Measurements from ENCODE around the gene ZC3H10. TPM values are rescaled to one million over a fixed set of nuclear protein-coding genes. Genes with fewer than 3 reads are reported as not detected.
A peak's percentile ranks its signal among the peaks of the same experiment; 100 is the strongest.

Gene ZC3H10
- total RNA-seq, 2 experiments from 2014 or later = 8.0 to 10.3 TPM

DNA sequence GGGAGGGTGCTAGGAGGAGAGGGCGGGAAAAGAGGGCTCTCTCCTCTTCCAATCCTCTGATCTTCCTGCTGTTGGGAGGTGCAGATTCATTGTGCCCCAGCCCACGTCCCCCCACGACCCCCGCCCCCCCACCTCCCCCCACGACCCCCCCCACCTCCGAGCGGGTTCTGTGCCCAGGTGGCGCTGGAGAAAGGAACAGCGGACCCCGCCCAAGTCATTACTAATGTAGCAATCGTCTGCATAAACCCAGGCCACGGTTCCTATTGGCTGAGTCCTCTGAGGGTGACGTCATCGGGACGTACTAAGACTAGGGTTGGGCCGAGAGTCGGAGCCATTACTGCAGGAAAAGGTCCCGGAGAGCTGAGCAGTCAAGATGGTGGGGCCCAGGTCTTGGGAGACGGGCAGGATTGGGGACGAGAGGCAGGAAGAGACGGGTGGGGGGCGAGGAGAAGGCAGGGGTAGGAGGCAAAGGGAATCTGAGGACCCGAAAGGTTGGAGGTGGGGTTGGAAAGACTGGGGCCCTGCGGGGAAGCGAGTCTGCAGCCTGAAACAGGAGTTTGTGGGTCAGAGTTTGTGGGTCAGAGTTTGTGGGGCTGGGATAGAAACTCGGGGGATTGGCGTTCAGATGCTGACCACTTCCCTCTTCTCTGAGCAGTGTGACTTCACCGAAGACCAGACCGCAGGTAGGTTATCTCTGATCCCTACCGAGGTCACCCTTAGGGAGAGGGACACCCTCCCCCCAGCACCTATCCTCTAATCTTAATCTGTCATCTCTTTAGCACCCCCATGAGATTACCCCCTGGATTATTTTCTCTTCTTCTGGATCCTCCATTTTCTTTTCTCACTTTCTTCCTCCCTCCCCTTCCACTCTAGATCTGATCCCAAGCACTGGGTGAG lies 40.2 kb downstream of the ZC3H10 start, which contains the start of gene MYL6:
Gene MYL6, plus strand, starts transcription at position 331 of the 897 bp plus-strand sequence. Its CDS starts 43 bp downstream, at position 374.
- ChIA-PET POLR2A (interaction anchor here (0.6 to 9.2 kb wide), 23 partner anchors 9 to 478 kb away, joined by 3 to 178 read pairs (median 6); partner anchors contain the start of genes ESYT1, MYL6B, PA2G4 and PYM1), CTCF (interaction anchor here (0.6 to 7.2 kb wide), 8 partner anchors 22 to 202 kb away, joined by 3 to 86 read pairs (median 4); partner anchors contain the start of genes ESYT1, PA2G4, RNF41 and SMARCC2)
- no peaks in the 10 kb centered on the region for H3K27me3 Mint-ChIP-seq
- no peaks in the 10 kb centered on the region for H3K9me3 Mint-ChIP-seq
- peaks cover 59% of the 10 kb centered on the region for H3K4me1 Mint-ChIP-seq
- peak within 1 kb of the TSS; percentile 91 for H3K4me3 Mint-ChIP-seq
- DNase-seq = peak; percentile 94
- peaks cover 65% of the 10 kb centered on the region for H3K36me3 Mint-ChIP-seq (ENCODE audit: low read depth)
- peak within 1 kb of the TSS; percentile 90 for H3K27ac Mint-ChIP-seq

DNA sequence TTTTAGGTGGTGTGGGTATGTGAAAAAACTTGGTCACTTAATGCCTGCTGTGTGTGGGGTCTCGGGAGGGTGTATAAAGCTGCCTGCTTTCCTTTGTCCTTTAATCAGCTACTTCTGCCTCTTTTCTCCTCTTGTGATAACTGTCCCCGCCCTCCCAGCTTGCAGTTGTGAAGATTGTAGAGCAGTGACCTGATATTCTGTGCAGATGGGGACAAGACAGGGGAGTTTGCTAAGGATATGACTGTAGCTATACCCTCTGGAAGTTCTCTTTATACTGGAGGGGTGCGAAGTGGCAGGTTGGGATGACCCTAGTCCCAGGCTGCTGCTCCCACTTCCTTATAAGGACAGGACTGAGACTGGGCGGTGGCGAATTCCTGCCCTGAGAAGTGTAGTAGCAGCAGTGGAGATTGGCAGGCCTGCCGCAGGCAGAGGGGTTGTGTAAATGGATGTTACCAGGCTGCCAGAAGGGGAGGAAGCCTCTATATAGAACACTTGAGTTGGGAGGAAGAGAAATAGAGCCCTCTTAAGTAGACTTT lies 40.9 kb downstream of the ZC3H10 start:
- DNase-seq = peak; percentile 39
- peaks cover 72% of the 10 kb centered on the region for H3K36me3 Mint-ChIP-seq (ENCODE audit: low read depth)

DNA sequence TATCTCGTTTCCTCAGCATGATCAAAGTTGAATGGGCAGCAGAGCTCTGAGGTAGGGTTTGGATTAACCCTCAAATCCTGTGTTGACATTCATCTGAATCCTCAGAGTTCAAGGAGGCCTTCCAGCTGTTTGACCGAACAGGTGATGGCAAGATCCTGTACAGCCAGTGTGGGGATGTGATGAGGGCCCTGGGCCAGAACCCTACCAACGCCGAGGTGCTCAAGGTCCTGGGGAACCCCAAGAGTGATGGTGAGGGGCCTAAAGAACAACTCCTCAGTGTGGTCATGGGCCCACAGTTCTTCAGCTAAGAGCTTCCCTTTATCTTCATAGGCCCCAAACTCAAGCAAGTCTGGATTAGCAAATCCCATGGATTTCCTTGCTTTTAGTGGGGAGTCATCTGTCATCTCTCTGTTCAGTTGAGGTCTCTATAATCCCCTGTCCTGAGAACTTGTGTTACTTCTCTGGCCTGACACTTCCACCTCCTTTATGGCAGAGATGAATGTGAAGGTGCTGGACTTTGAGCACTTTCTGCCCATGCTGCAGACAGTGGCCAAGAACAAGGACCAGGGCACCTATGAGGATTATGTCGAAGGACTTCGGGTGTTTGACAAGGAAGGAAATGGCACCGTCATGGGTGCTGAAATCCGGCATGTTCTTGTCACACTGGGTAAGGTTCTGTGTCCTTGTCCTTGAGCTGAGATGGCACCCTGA lies 41.6 kb downstream of the ZC3H10 start:
- no peaks in the 10 kb centered on the region for H3K9me3 Mint-ChIP-seq
- DNase-seq = no peak
- peak overlapping the region; percentile 90 for H3K27ac Mint-ChIP-seq
- CTCF ChIA-PET = interaction anchor here (1.7 to 7.2 kb wide), 5 partner anchors 29 to 63 kb away, joined by 4 to 86 read pairs (median 32); partner anchors contain the start of genes ESYT1, PA2G4, RNF41 and SMARCC2
- POLR2A ChIA-PET = interaction anchor here (1.0 to 9.2 kb wide), 22 partner anchors 10 to 232 kb away, joined by 3 to 178 read pairs (median 8); partner anchors contain the start of genes ESYT1, MYL6B, PA2G4 and PYM1
- H3K36me3 Mint-ChIP-seq (ENCODE audit: low read depth) = peaks cover 75% of the 10 kb centered on the region
- H3K4me3 Mint-ChIP-seq = peak overlapping the region; percentile 91
- no peaks in the 10 kb centered on the region for H3K27me3 Mint-ChIP-seq
- H3K4me1 Mint-ChIP-seq = peaks cover 53% of the 10 kb centered on the region

More for the DNA sequence above, 40.9 kb downstream of the ZC3H10 start:
- ChIA-PET CTCF (interaction anchor here (0.9 to 7.2 kb wide), 6 partner anchors 30 to 201 kb away, joined by 4 to 86 read pairs (median 18); partner anchors contain the start of genes ESYT1, PA2G4, RNF41 and SMARCC2), POLR2A (interaction anchor here (1.0 to 9.2 kb wide), 22 partner anchors 9 to 478 kb away, joined by 3 to 178 read pairs (median 7); partner anchors contain the start of genes ESYT1, MYL6B, PA2G4 and PYM1)
- Mint-ChIP-seq H3K9me3 (no peaks in the 10 kb centered on the region), H3K27ac (peak overlapping the region; percentile 90), H3K4me1 (peaks cover 57% of the 10 kb centered on the region), H3K27me3 (no peaks in the 10 kb centered on the region), H3K4me3 (peak overlapping the region; percentile 91)

DNA sequence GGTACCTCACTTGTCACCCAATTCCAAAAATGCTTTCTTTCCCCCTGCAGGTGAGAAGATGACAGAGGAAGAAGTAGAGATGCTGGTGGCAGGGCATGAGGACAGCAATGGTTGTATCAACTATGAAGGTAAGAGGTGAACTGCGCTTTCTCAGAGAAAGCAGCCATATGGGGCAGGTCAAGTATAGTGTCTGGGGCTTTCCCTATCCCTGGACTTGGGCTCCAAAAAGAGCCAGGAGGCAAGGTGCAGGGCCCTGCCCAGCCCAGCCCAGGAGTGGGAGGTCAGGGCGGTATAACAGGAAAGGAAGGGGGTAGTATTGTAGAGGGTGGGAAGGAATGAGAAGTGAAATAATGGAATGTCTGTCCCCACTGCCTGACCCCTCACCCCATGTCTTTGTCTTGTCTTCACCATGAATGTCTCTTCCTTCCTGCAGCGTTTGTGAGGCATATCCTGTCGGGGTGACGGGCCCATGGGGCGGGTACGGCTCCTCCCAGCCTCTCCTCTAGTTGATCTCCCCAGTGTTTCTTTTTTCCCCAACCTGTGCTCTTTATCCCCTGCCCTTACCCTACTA lies 42.2 kb downstream of the ZC3H10 start:
- Mint-ChIP-seq H3K27me3 (no peaks in the 10 kb centered on the region), H3K4me3 (peak overlapping the region; percentile 91), H3K9me3 (no peaks in the 10 kb centered on the region), H3K27ac (peak overlapping the region; percentile 90), H3K36me3 (ENCODE audit: low read depth) (peaks cover 76% of the 10 kb centered on the region), H3K4me1 (peaks cover 47% of the 10 kb centered on the region)
- CTCF ChIA-PET = interaction anchor here (1.7 to 7.2 kb wide), 5 partner anchors 29 to 62 kb away, joined by 4 to 86 read pairs (median 32); partner anchors contain the start of genes ESYT1, PA2G4, RNF41 and SMARCC2
- peak; percentile 79 for DNase-seq
- POLR2A ChIA-PET = interaction anchor here (1.1 to 9.2 kb wide), 15 partner anchors 11 to 113 kb away, joined by 4 to 178 read pairs (median 18); partner anchors contain the start of genes ANKRD52, ESYT1, MYL6B and PA2G4

DNA sequence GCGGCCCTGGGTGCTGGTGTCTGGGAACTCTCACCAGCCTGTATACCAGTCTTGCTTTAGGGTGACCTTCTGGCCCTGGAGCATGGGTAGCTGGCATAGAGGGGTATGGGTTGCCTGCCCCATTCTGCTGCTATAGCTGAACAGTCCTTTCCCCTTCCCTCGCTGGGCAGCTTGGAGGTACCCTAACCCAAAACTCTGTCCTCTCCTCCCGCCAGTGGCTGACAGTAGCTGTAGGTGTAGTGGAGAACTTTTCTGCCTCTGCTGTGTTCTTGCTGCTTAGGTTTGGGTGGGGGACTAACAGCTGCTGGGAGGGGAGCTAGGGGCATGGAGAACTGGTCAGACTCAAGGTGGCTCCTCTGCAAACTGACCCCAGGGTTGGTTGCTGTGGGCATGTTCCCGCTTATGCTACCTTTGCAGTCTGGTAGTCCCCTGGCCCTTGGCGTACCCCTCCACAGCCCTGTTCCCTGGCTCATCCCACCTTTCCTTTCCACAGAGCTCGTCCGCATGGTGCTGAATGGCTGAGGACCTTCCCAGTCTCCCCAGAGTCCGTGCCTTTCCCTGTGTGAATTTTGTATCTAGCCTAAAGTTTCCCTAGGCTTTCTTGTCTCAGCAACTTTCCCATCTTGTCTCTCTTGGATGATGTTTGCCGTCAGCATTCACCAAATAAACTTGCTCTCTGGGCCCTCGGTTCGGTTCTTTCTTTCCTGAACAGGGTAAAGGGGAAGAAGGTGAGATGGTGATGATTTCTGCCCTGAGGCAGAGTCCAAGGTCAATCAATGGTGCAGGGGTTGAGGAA lies 43.0 kb downstream of the ZC3H10 start:
- H3K36me3 Mint-ChIP-seq (ENCODE audit: low read depth) = peaks cover 78% of the 10 kb centered on the region
- H3K4me3 Mint-ChIP-seq = peak overlapping the region; percentile 91

DNA sequence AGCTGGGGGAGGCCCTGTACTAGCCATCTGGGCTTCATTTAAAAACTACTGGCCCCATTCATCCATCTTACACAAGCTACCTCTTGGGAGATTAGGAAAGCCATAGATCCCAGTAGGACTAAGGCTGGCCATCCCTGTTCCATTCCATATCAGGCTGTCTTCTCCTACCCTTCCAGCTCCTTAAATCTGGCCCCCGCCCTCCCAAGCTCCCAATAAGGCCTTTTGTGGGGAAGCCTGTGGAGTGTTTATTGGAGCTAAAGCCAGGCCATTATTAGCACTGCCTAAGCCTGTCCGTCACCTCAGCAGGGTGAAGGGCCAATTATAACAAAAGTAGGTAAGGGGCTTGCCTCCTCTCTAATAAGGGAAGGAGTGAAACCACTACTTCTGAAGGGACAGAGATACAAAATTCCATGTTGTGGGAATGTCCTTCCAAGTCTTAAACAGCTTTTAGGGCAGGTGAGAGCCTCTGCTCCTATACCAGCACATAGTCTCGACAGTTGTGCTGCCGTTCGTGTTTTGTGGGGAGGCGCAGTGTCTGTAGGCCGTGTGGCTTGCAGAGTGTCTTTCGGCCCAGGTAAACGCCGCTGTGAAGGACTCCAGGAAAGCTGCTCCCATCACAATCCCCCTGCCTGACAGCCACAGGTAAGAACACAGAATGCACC lies 43.8 kb downstream of the ZC3H10 start:
- CTCF ChIA-PET = interaction anchor here (1.7 to 7.2 kb wide), 4 partner anchors 10 to 43 kb away, joined by 6 to 86 read pairs (median 34); partner anchors contain the start of genes ESYT1, MYL6B, SMARCC2 and ZC3H10
- no peak for DNase-seq
- Mint-ChIP-seq H3K27me3 (no peaks in the 10 kb centered on the region), H3K27ac (peak overlapping the region; percentile 55), H3K4me3 (peak overlapping the region; percentile 91), H3K4me1 (peaks cover 40% of the 10 kb centered on the region), H3K36me3 (ENCODE audit: low read depth) (peaks cover 78% of the 10 kb centered on the region), H3K9me3 (no peaks in the 10 kb centered on the region)
- POLR2A ChIA-PET = interaction anchor here (0.8 to 9.2 kb wide), 20 partner anchors 9 to 474 kb away, joined by 3 to 178 read pairs (median 5); partner anchors contain the start of genes ANKRD52, ESYT1, MYL6B and PA2G4

More for the DNA sequence above, 43.0 kb downstream of the ZC3H10 start:
- no peak for DNase-seq
- peaks cover 40% of the 10 kb centered on the region for H3K4me1 Mint-ChIP-seq
- POLR2A ChIA-PET = interaction anchor here (0.8 to 9.2 kb wide), 18 partner anchors 10 to 187 kb away, joined by 3 to 178 read pairs (median 6); partner anchors contain the start of genes ANKRD52, ESYT1, MYL6B and PA2G4
- peak overlapping the region; percentile 90 for H3K27ac Mint-ChIP-seq
- no peaks in the 10 kb centered on the region for H3K27me3 Mint-ChIP-seq
- CTCF ChIA-PET = interaction anchor here (1.7 to 7.2 kb wide), 4 partner anchors 10 to 42 kb away, joined by 6 to 86 read pairs (median 34); partner anchors contain the start of genes ESYT1, MYL6B, SMARCC2 and ZC3H10
- H3K9me3 Mint-ChIP-seq = no peaks in the 10 kb centered on the region

DNA sequence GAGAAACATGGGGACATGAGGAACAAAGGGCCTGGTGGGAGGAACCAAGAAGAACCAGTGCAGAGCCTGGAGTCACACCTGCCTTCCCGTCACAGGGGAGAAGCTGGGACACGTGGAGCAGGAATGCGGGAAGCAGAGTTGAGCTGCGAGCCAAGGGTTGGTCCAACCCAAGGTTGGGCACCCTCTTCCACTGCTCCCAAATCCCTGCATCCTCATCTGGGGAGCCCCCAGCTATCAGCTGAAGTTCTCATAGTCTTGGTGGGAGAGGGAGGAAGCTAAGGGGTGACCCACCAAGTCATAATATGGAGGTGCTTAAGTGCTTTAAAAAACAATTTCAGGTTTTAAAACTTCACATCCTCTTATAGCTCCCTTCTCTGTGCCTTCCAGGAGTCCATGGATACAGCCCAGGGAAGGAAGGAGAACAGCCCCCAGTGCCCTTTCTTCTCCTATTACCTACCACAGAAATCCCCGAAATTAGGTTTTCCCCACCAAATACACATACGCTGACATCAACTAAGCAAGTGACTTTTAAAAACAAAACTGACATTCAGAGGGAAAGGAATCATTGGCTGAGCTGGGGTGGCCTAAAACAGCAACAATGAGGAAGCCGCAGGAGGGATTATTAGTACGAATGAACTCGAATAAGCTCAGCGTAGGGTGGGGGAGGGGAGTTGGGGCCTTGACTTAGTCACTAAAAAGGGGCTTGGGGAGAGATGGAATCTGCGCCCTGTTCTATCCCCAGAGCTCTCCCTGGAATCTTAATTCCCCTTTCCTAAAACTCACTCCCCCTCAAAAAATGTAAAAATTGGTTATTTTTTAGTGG lies 44.6 kb downstream of the ZC3H10 start:
- H3K27ac Mint-ChIP-seq = peak overlapping the region; percentile 44
- H3K4me3 Mint-ChIP-seq = no peak overlapping the region
- no peaks in the 10 kb centered on the region for H3K9me3 Mint-ChIP-seq
- peaks cover 78% of the 10 kb centered on the region for H3K36me3 Mint-ChIP-seq (ENCODE audit: low read depth)
- no peaks in the 10 kb centered on the region for H3K27me3 Mint-ChIP-seq
- peaks cover 37% of the 10 kb centered on the region for H3K4me1 Mint-ChIP-seq
- ChIA-PET POLR2A (interaction anchor here (1.0 to 9.2 kb wide), 14 partner anchors 8 to 473 kb away, joined by 3 to 178 read pairs (median 7); partner anchors contain the start of genes ESYT1, MYL6B, PA2G4 and SMARCC2), CTCF (interaction anchor here (0.7 to 7.2 kb wide), 7 partner anchors 11 to 45 kb away, joined by 3 to 86 read pairs (median 5); partner anchors contain the start of genes ESYT1, MYL6B, SMARCC2 and ZC3H10)
- DNase-seq = no peak

DNA sequence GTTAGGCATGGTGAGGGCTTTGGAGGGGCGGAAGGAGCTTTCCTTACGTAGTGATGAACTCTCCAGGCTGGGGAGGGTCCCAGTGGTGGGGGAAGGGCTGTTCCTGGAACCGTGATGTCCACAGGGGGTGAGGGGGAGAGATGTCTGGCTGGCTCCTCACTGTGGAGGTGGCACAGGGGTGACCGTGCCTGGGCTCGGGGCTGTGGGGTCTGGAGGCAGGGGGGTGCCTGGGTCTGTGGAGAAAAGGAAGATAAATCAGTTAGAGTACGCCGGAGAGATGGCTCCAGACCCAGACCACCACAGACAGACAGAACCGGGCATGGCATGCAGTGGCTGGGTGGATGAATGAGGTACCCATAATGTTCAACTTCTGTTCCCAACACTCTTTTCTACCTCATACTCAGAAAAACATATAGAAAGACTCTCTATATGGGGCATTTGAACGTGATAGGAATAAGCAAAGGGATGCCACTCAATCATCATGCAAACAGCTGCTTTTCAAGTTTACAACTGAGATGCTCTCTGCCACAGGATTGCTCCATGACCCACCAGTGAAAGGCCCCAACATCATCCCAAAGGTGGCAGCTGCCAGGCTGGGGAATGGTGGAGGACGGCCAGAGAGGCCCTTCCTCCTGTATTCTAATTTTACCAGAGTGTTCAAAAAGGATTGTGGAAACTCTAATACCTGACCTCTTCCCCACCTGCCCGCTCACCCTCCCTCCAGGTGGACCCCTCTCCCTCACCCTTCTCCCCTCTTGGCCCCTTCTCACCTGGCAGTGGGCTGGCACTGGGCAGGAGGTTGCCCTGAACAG lies 45.7 kb downstream of the ZC3H10 start:
- no peaks in the 10 kb centered on the region for H3K9me3 Mint-ChIP-seq
- H3K27ac Mint-ChIP-seq = peak overlapping the region; percentile 40
- peaks cover 39% of the 10 kb centered on the region for H3K4me1 Mint-ChIP-seq
- peaks cover 77% of the 10 kb centered on the region for H3K36me3 Mint-ChIP-seq (ENCODE audit: low read depth)
- ChIA-PET CTCF (interaction anchor here (0.5 to 7.2 kb wide), 6 partner anchors 11 to 101 kb away, joined by 3 to 86 read pairs (median 4); partner anchors contain the start of genes ESYT1, SMARCC2 and ZC3H10), POLR2A (interaction anchor here (1.0 to 9.2 kb wide), 11 partner anchors 9 to 472 kb away, joined by 3 to 178 read pairs (median 9); partner anchors contain the start of genes ESYT1, MYL6B, PA2G4 and SMARCC2)
- no peak overlapping the region for H3K4me3 Mint-ChIP-seq
- H3K27me3 Mint-ChIP-seq = no peaks in the 10 kb centered on the region
- no peak for DNase-seq

DNA sequence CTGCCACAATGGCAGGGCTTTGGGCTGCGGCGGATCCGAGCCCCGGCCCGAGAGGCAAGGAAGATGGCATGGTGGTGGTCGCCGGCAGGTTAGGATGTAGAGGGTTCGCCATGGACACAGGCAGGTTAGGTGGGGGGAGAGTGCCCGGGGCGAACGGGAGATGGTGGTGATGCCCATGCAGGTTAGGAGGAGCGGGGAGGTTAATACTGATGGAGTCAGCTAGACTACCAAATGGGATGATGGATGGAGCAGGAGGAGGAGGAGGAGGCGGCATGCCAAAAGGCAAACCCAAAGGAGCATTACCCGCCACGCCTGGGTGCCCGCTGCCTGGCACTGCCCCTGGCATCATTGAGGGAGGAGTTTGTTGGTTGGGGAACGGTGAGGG lies 46.3 kb downstream of the ZC3H10 start:
- Mint-ChIP-seq H3K4me1 (peaks cover 39% of the 10 kb centered on the region), H3K4me3 (no peak overlapping the region), H3K27me3 (no peaks in the 10 kb centered on the region), H3K27ac (no peak overlapping the region), H3K36me3 (ENCODE audit: low read depth) (peaks cover 76% of the 10 kb centered on the region), H3K9me3 (no peaks in the 10 kb centered on the region)
- ChIA-PET POLR2A (interaction anchor here (1.0 to 9.2 kb wide), 6 partner anchors 8 to 44 kb away, joined by 3 to 178 read pairs (median 48); partner anchors contain the start of genes ESYT1, MYL6B and SMARCC2), CTCF (interaction anchor here (0.5 to 7.2 kb wide), 4 partner anchors 11 to 100 kb away, joined by 3 to 86 read pairs (median 20); partner anchors contain the start of genes ESYT1 and SMARCC2)
- DNase-seq = no peak

Measured in activated CD4-positive, alpha-beta memory T cell treated with anti-CD3 and anti-CD28 coated beads, Interleukin-2, amount 10 ng/mL, durations not matched to agents 7 days and 5 days (primary cell).